ENCODE measurements around the gene CSNK1D.

DNA sequence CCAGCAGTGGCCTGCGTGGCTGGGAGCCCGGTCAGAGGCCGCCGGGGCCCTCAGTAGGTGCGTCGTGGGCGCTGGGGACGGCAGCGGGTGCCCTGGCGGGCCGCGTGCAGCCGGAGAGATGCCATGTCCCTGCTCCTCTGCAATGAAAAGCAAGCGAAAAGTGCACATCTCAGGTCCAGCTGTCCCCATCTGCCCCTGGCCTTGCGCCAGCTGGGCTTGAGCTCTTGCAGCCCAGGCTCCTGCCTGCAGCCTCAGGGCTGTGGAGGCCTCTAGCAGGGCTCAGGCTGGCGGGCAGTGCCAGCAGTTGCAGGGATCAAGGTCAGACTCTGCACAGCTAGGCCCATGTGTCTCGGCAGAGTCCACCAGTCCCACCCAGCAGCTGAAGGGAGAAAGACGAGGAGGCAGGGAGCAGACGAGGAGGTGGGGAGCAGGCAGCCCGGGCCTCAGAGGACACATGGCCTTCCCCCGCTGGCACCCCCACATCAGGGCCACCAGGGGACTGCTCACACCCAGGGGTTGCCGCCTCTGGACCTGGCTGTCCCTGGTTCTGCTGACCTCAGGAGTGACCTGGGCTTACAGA, 33.5 kb downstream of the CSNK1D start:
- TF ChIP-seq GATA2 (IDR thresholded peaks at IDR 0.05; ENCODE audit: low read depth, low read length) (no peak), GATA3 (IDR thresholded peaks at IDR 0.05; ENCODE audit: low read depth, low read length) (no peak)

Data from SH-SY5Y (cell line).